ENCODE measurements around the gene DOCK11. TPM values are rescaled to one million over a fixed set of nuclear protein-coding genes. Genes with fewer than 3 reads are reported as not detected.
"Not testable (repeated sequence)": the region's sequence is repeated elsewhere in the genome, so short reads cannot be mapped to it uniquely, and the experiment has no call there.

The DOCK11 gene
- total RNA-seq, 2 donors from 2014 or later: 4.9 to 15.8 TPM

GRCh38 chrX:118583781-118584180 is 88.2 kb downstream of the DOCK11 start:
- Histone ChIP-seq H3K4me3 (no peak overlapping the region), H3K4me1 (no peaks in the 10 kb centered on the region), H3K9me3 (no peaks in the 10 kb centered on the region), H3K27me3 (no peaks in the 10 kb centered on the region), H3K36me3 (replicated peaks in 1 of 2; ENCODE audit: insufficient read depth in 1 of 2, low read depth in 2 of 2) (no peaks in the 10 kb centered on the region), H3K27ac (no peak overlapping the region)
- ATAC-seq: no peak
- TF ChIP-seq POLR2A (IDR thresholded peaks at IDR 0.05): no peak
- TF ChIP-seq CTCF (IDR thresholded peaks at IDR 0.05): no peak
- DNase-seq: no peak
- WGBS, 2 donors: 95 to 97% methylated on average over 4 of the region's 4 CpGs
- intact Hi-C loops (cut with DNase I): no loop called here

DNA sequence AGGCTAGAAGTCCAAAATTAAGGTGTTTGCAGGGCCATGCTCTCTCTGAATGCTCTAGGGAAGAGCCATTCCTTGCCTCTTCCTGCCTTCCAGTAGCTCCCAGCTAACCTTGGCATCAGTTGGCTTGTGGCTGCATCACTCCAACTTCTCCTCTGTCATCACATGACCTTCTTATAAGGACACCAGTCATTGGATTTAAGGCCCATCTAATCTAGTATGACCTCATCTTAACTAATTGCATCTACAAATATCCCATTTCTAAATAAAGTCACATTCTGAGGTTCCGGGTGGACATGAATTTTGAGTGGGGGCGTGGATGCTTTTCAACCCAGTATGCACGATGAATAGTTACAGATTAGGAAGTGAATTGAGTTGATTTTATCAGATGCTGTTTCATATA is 89.7 kb downstream of the DOCK11 start:
- Histone ChIP-seq H3K27ac (no peak overlapping the region), H3K27me3 (no peaks in the 10 kb centered on the region), H3K4me1 (no peaks in the 10 kb centered on the region), H3K36me3 (replicated peaks in 1 of 2; ENCODE audit: insufficient read depth in 1 of 2, low read depth in 2 of 2) (no peaks in the 10 kb centered on the region), H3K9me3 (no peaks in the 10 kb centered on the region), H3K4me3 (no peak overlapping the region)
- intact Hi-C loops (cut with DNase I): no loop called here
- TF ChIP-seq CTCF (IDR thresholded peaks at IDR 0.05): no peak
- no peak for TF ChIP-seq POLR2A (IDR thresholded peaks at IDR 0.05)
- WGBS, 2 donors: 87 to 92% methylated on average over 3 of the region's 3 CpGs
- no peak for DNase-seq
- ATAC-seq: no peak

DNA sequence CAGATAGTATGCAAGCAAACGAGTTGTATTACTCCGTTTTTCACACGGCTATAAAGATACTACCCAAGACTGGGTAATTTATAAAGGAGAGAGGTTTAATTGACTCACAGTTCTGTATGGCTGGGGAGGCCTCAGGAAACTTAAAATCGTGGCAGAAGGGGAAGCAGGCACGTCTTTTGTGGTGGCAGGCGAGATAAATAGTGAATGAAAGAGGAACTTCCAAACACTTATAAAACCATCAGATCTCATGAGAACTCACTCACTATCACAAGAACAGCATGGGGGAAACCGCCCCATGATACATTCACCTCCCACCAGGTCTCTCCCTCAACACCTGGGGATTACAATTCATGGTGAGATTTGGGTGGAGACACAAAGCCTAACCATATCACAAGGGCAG is 90.6 kb downstream of the DOCK11 start:
- H3K27me3 ChIP-seq; H3K4me3 ChIP-seq; H3K4me1 ChIP-seq; H3K27ac ChIP-seq; intact Hi-C loops (cut with DNase I); DNase-seq; ATAC-seq; H3K36me3 ChIP-seq (replicated peaks in 1 of 2; ENCODE audit: insufficient read depth in 1 of 2, low read depth in 2 of 2); H3K9me3 ChIP-seq: not testable (repeated sequence)
- WGBS, 2 donors: 48 to 71% methylated on average over 7 of the region's 7 CpGs

DNA sequence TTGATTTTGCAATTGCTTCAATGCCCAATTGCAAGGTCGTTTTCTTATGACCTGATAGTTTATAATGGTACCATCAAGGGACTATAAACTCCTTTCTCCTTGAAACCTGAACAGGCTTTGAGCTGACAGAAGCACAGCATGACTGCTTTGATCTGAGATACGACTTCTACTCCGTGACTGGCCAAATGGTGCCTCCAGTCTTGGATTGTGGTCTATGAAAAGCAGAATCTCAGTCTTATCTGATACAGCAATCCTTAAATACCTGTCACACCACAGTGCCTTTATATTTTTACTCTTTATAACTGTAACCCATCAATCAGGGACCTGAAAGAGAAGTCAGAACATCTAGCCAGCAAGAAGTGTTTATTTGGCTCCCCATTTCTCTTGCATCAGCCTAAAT is 93.1 kb downstream of the DOCK11 start:
- no peaks in the 10 kb centered on the region for H3K4me1 ChIP-seq
- H3K27ac ChIP-seq: no peak overlapping the region
- intact Hi-C loops (cut with DNase I): no loop called here
- no peak for DNase-seq
- H3K4me3 ChIP-seq: no peak overlapping the region
- ATAC-seq: no peak
- TF ChIP-seq CTCF (IDR thresholded peaks at IDR 0.05): no peak
- no peak for TF ChIP-seq POLR2A (IDR thresholded peaks at IDR 0.05)
- no peaks in the 10 kb centered on the region for H3K9me3 ChIP-seq
- H3K27me3 ChIP-seq: no peaks in the 10 kb centered on the region
- 46 to 72% methylated on average over 3 of the region's 3 CpGs for WGBS, 2 donors
- H3K36me3 ChIP-seq (replicated peaks in 1 of 2; ENCODE audit: insufficient read depth in 1 of 2, low read depth in 2 of 2): no peaks in the 10 kb centered on the region

DNA sequence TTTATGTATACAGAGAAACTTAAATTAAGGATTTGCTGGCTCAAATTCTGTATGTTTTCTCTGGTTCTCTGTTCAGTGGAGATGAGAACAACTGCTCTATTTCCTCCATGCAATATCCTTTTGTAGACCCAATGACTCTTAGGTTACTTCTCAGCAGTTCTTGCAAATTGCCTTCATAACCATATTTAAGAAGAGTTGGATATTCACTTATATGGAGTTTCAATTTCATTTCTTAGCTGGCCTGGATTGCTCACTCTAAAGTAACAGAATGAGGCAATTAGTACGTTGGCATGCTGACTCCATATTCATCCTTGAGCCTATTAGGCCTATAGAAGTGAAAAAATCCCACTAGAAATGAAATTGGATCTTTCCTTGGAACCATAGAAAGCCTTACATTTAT is 93.6 kb downstream of the DOCK11 start:
- Histone ChIP-seq H3K36me3 (replicated peaks in 1 of 2; ENCODE audit: insufficient read depth in 1 of 2, low read depth in 2 of 2) (no peaks in the 10 kb centered on the region), H3K27me3 (no peaks in the 10 kb centered on the region), H3K27ac (no peak overlapping the region), H3K4me3 (no peak overlapping the region), H3K4me1 (no peaks in the 10 kb centered on the region), H3K9me3 (no peaks in the 10 kb centered on the region)
- no peak for TF ChIP-seq POLR2A (IDR thresholded peaks at IDR 0.05)
- no peak for TF ChIP-seq CTCF (IDR thresholded peaks at IDR 0.05)
- intact Hi-C loops (cut with DNase I): no loop called here
- ATAC-seq (no peak), DNase-seq (no peak)
- WGBS, 2 donors: 64 to 100% methylated on average over 1 of the region's 1 CpG

Measured in body of pancreas (tissue), 4 donors.